GM21619 (cell line): ENCODE measurements around the gene SLC20A1.
"Not testable (repeated sequence)": the region's sequence is repeated elsewhere in the genome, so short reads cannot be mapped to it uniquely, and the experiment has no call there.

ENCODE experiments used
- ATAC-seq: cut with Tn5 transposase; IDR thresholded peaks from one replicate; pipeline ENCODE4 v1.9.1; 2021; ENCODE audit not compliant: unreplicated experiment

The SLC20A1 gene

GRCh38 chr2:112706947-112707346 lies 61.2 kb downstream of the SLC20A1 start:
- not testable (repeated sequence) for ATAC-seq

- ATAC-seq, result no peak
These were observed 63.2 kb downstream of the SLC20A1 start for GRCh38 chr2:112708968-112709367.

- ATAC-seq, result no peak
These were observed 64.0 kb downstream of the SLC20A1 start for GRCh38 chr2:112709703-112710102.

DNA sequence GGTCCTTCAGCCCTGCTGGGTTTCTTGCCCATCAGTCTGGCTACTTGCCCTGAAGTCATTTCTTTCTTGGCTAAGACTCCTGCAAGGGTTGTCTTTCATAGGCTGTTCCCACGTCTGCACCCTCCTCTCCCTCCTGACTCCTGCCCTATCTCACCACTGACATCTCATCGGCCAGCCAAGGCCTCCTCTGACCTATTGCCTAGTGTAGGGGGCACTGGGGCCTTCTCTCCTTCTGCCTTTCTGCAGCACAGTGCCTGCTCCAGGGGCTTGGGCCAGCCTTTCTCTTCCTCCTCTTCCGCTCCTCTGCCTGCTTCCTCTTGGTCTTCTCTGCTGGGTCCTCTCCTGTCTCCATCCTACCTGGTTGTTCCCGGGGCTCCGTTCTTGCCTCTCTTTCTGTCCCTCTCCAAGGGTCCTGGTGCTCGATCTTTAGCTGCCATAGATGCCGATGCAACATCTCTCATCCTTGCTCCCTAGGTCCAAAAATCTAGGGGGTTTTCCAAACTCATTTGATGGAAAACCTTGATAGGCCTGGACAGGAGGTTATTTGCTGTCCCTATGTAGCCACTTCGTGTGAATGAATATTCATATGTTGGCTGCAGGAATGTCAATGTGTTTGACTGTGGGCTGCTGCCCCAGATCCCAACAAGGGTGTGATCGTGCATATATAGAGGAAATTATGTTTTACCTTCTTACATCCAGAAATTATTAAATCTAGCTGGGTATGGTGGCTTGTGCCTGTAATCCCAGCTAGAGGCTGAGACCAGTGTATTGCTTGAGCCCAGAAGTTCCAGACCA lies 65.4 kb downstream of the SLC20A1 start:
- ATAC-seq, result no peak

DNA sequence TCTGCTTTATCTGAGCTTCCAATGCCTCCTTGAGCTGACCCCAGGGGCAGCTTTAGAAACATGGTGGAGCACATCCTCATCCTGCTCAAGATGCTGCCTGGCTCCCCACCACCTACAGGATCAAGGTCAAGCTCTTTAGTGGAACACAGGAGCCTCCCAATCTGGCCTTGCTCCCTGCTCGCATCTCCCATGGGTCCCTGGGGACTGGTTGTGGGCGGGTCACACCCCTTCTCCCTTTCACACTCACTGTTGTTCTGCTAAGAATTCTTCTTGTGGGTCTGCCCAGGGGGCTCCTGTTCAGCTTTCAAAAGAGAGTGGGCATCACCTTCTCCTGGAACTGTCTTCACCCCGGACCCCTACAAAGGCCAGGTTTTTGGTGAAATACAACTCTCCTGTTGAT lies 66.7 kb downstream of the SLC20A1 start:
- no peak for ATAC-seq

GRCh38 chr2:112712903-112713584 lies 67.3 kb downstream of the SLC20A1 start:
- no peak for ATAC-seq
